Panc1 (cell line): Measurements from ENCODE around the gene LMOD1.

Experiments used
- CTCF ChIP-seq: fragments of 450-650 bp; IDR thresholded peaks from 2 replicates; pipeline ENCODE4 v1.5.1; 2017; ENCODE audit warnings: mild to moderate bottlenecking
- POLR2AphosphoS5 ChIP-seq: IDR thresholded peaks from 2 replicates; pipeline ENCODE4 v1.6.1; 2012; ENCODE audit warnings: mild to moderate bottlenecking, low read depth, low read length, moderate library complexity
- REST ChIP-seq, 2 experiments: IDR thresholded peaks; 2 replicates each; pipeline ENCODE4 v1.6.1; 2011 to 2012; ENCODE audit warnings: low read depth in 2 of 2, control low read depth in 1 of 2, low read length in 1 of 2, mild to moderate bottlenecking in 1 of 2, moderate library complexity in 1 of 2; ENCODE audit not compliant: insufficient read depth in 1 of 2
- TCF7L2 ChIP-seq: IDR thresholded peaks from 2 replicates; pipeline ENCODE4 v1.6.1; 2011; ENCODE audit warnings: mild to moderate bottlenecking, low read depth, low read length, inconsistent platforms

GRCh38 chr1:201942129-201942495 is 4.2 kb downstream of the LMOD1 start:
- TF ChIP-seq POLR2AphosphoS5, result no peak
- TF ChIP-seq CTCF, result no peak
- no peak for TF ChIP-seq REST (IDR thresholded peaks at IDR 0.05; ENCODE audit: insufficient read depth in 1 of 2, low read depth in 2 of 2, low read length in 1 of 2)
- no peak for TF ChIP-seq TCF7L2
